ENCODE data around the gene ASS1.

DNA sequence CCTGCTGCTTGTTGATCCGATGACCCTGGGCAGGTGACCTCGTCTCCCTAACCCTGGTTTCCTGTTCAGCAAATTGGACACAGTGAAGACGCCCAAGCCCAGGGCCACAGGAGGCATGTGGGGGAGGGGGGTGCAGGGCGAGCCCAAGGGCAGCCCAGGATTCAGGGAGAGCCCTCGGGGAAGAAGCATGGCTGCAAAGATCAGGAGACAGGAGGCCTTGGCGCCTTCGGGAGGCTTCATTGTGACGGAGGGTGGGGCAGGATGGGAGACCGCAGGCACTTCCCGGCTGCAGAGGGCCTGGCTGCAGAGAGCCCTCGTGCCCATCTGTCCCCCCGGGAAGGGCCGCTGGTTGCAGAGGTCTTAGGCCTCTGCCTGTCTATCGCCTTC, 6.2 kb downstream of the ASS1 start:
- TF ChIP-seq ZNF341 (tag by site-specific recombination; IDR thresholded peaks at IDR 0.05; ENCODE audit: low read depth) (no peak), ZNF132 (tag by site-specific recombination; IDR thresholded peaks at IDR 0.05; ENCODE audit: borderline replicate concordance) (no peak), BCL11A (tag by site-specific recombination; IDR thresholded peaks at IDR 0.05; ENCODE audit: low read depth) (no peak), ZNF660 (tag by site-specific recombination; IDR thresholded peaks at IDR 0.05) (no peak), YY1 (tag by site-specific recombination; IDR thresholded peaks at IDR 0.05) (no peak), ZNF792 (tag by site-specific recombination; IDR thresholded peaks at IDR 0.05) (no peak)
- TF ChIP-seq, protein P1, sequence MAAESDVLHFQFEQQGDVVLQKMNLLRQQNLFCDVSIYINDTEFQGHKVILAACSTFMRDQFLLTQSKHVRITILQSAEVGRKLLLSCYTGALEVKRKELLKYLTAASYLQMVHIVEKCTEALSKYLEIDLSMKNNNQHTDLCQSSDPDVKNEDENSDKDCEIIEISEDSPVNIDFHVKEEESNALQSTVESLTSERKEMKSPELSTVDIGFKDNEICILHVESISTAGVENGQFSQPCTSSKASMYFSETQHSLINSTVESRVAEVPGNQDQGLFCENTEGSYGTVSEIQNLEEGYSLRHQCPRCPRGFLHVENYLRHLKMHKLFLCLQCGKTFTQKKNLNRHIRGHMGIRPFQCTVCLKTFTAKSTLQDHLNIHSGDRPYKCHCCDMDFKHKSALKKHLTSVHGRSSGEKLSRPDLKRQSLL (tag by site-specific recombination; IDR thresholded peaks at IDR 0.05): no peak
- TF ChIP-seq, protein P2, sequence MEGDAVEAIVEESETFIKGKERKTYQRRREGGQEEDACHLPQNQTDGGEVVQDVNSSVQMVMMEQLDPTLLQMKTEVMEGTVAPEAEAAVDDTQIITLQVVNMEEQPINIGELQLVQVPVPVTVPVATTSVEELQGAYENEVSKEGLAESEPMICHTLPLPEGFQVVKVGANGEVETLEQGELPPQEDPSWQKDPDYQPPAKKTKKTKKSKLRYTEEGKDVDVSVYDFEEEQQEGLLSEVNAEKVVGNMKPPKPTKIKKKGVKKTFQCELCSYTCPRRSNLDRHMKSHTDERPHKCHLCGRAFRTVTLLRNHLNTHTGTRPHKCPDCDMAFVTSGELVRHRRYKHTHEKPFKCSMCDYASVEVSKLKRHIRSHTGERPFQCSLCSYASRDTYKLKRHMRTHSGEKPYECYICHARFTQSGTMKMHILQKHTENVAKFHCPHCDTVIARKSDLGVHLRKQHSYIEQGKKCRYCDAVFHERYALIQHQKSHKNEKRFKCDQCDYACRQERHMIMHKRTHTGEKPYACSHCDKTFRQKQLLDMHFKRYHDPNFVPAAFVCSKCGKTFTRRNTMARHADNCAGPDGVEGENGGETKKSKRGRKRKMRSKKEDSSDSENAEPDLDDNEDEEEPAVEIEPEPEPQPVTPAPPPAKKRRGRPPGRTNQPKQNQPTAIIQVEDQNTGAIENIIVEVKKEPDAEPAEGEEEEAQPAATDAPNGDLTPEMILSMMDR (tag by site-specific recombination; IDR thresholded peaks at IDR 0.05): no peak
- TF ChIP-seq, protein P3, sequence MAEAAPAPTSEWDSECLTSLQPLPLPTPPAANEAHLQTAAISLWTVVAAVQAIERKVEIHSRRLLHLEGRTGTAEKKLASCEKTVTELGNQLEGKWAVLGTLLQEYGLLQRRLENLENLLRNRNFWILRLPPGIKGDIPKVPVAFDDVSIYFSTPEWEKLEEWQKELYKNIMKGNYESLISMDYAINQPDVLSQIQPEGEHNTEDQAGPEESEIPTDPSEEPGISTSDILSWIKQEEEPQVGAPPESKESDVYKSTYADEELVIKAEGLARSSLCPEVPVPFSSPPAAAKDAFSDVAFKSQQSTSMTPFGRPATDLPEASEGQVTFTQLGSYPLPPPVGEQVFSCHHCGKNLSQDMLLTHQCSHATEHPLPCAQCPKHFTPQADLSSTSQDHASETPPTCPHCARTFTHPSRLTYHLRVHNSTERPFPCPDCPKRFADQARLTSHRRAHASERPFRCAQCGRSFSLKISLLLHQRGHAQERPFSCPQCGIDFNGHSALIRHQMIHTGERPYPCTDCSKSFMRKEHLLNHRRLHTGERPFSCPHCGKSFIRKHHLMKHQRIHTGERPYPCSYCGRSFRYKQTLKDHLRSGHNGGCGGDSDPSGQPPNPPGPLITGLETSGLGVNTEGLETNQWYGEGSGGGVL (tag by site-specific recombination; IDR thresholded peaks at IDR 0.05): no peak
